HG03280 (cell line): ENCODE results near the gene TPRN.

Experiments used
- ATAC-seq: cut with Tn5 transposase; IDR thresholded peaks from one replicate; pipeline ENCODE4 v1.9.1; 2021; ENCODE audit warnings: mild to moderate bottlenecking, moderate library complexity; ENCODE audit not compliant: unreplicated experiment

The TPRN gene

GRCh38 chr9:137213160-137214060 lies 12.9 kb upstream of the TPRN start:
- ATAC-seq, result no peak

GRCh38 chr9:137212520-137212919 lies 12.0 kb upstream of the TPRN start:
- no peak for ATAC-seq

- ATAC-seq, result no peak
These were observed 11.0 kb upstream of the TPRN start for GRCh38 chr9:137211532-137211931.

- ATAC-seq, result no peak
These were observed 6.1 kb upstream of the TPRN start for GRCh38 chr9:137206602-137207001.

GRCh38 chr9:137205126-137206069 lies 4.9 kb upstream of the TPRN start, which contains the start of the genes NDOR1 and TMEM203:
NDOR1 (plus strand) TSS chr9:137205700; CDS start chr9:137205778, 78 bp downstream.
TMEM203 (minus strand) TSS chr9:137205648; CDS start chr9:137205414, 234 bp downstream.
- peak; percentile 47 for ATAC-seq

GRCh38 chr9:137204731-137205125 lies 4.2 kb upstream of the TPRN start:
- ATAC-seq, result no peak

GRCh38 chr9:137202966-137203365 lies 2.4 kb upstream of the TPRN start:
- ATAC-seq, result no peak

GRCh38 chr9:137201205-137201868 lies 796 bp upstream of the TPRN start:
- ATAC-seq, result no peak

GRCh38 chr9:137199411-137200121 lies 975 bp downstream of the TPRN start:
- no peak for ATAC-seq

- no peak for ATAC-seq
These were observed 1.6 kb downstream of the TPRN start for GRCh38 chr9:137198902-137199283.

- ATAC-seq, result no peak
These were observed 2.3 kb downstream of the TPRN start for GRCh38 chr9:137198051-137198901.

- no peak for ATAC-seq
These were observed 4.9 kb downstream of the TPRN start for GRCh38 chr9:137195525-137196220.

- ATAC-seq, result no peak
These were observed 5.6 kb downstream of the TPRN start for GRCh38 chr9:137194909-137195308.

- no peak for ATAC-seq
These were observed 6.2 kb downstream of the TPRN start for GRCh38 chr9:137194388-137194787.

GRCh38 chr9:137193771-137194170 lies 6.8 kb downstream of the TPRN start:
- ATAC-seq, result no peak

- ATAC-seq, result no peak
These were observed 7.7 kb downstream of the TPRN start for GRCh38 chr9:137192859-137193258.

GRCh38 chr9:137192448-137192780 lies 8.1 kb downstream of the TPRN start:
- no peak for ATAC-seq

- no peak for ATAC-seq
These were observed 8.7 kb downstream of the TPRN start for GRCh38 chr9:137191691-137192447.
